Trophoblast cell (in vitro differentiated cells and primary cell): Measurements from ENCODE around the gene RMRP. TPM values are rescaled to one million over a fixed set of nuclear protein-coding genes. Genes with fewer than 3 reads are reported as not detected.

Source experiments
- DNase-seq, 2 donors: peaks; one replicate each; pipeline ENCODE4 v3.0.0-alpha.2; 2016
- H2AFZ ChIP-seq: 2 replicates; pipeline ENCODE4 v1.6.1; 2013; ENCODE audit warnings: low read length, moderate library complexity, mild to moderate bottlenecking; ENCODE audit not compliant: insufficient read depth, poor library complexity
- H2AK5ac ChIP-seq: 2 replicates; pipeline ENCODE4 v1.6.1; 2013; ENCODE audit warnings: mild to moderate bottlenecking, low read length
- H2BK120ac ChIP-seq: 2 replicates; pipeline ENCODE4 v1.6.1; 2013; ENCODE audit warnings: low read length, mild to moderate bottlenecking, moderate library complexity; ENCODE audit not compliant: insufficient read depth, poor library complexity
- H2BK12ac ChIP-seq: 2 replicates; pipeline ENCODE4 v1.6.1; 2013; ENCODE audit warnings: mild to moderate bottlenecking, low read length, moderate library complexity
- H2BK5ac ChIP-seq: 2 replicates; pipeline ENCODE4 v1.6.1; 2013; ENCODE audit warnings: low read length, low read depth, moderate library complexity, mild to moderate bottlenecking; ENCODE audit not compliant: poor library complexity
- H3K14ac ChIP-seq: 2 replicates; pipeline ENCODE4 v1.6.1; 2013; ENCODE audit warnings: mild to moderate bottlenecking, low read length
- H3K18ac ChIP-seq: 2 replicates; pipeline ENCODE4 v1.6.1; 2013; ENCODE audit warnings: mild to moderate bottlenecking, low read length
- H3K23ac ChIP-seq: 2 replicates; pipeline ENCODE4 v1.6.1; 2013; ENCODE audit warnings: low read length
- H3K27ac ChIP-seq: 2 replicates; pipeline ENCODE4 v1.5.1; 2013; ENCODE audit warnings: low read depth, mild to moderate bottlenecking, inconsistent platforms, low read length, moderate library complexity
- H3K27me3 ChIP-seq: 2 replicates; pipeline ENCODE4 v1.6.1; 2013; ENCODE audit warnings: inconsistent platforms, mild to moderate bottlenecking, low read length, moderate library complexity; ENCODE audit not compliant: insufficient read depth
- H3K36me3 ChIP-seq, 2 experiments: 1 replicate in 1 of 2; 2 replicates in 1 of 2; pipeline ENCODE4 v1.6.1; 2013; ENCODE audit warnings: low read length in 2 of 2, mild to moderate bottlenecking in 2 of 2, moderate library complexity in 1 of 2; ENCODE audit not compliant: insufficient read depth in 2 of 2, control insufficient read depth in 1 of 2
- H3K4ac ChIP-seq: 2 replicates; pipeline ENCODE4 v1.6.1; 2013; ENCODE audit warnings: low read depth, mild to moderate bottlenecking, low read length, moderate library complexity
- H3K4me1 ChIP-seq, 2 experiments: 1 replicate in 1 of 2; 2 replicates in 1 of 2; pipeline ENCODE4 v1.6.1; 2013; ENCODE audit warnings: low read length in 2 of 2, mild to moderate bottlenecking in 2 of 2, moderate library complexity in 1 of 2; ENCODE audit not compliant: insufficient read depth in 2 of 2, control insufficient read depth in 1 of 2
- H3K4me2 ChIP-seq: 2 replicates; pipeline ENCODE4 v1.6.1; 2013; ENCODE audit warnings: inconsistent platforms, mild to moderate bottlenecking, low read length, moderate library complexity
- H3K4me3 ChIP-seq: 2 replicates; pipeline ENCODE4 v1.5.1; 2013; ENCODE audit warnings: mild to moderate bottlenecking, low read depth, low read length, inconsistent platforms
- H3K79me1 ChIP-seq: one replicate; pipeline ENCODE4 v1.6.1; 2013; ENCODE audit warnings: low read length
- H3K79me2 ChIP-seq: 2 replicates; pipeline ENCODE4 v1.6.1; 2013; ENCODE audit warnings: low read length, mild to moderate bottlenecking; ENCODE audit not compliant: control insufficient read depth, insufficient read depth, poor library complexity
- H3K9ac ChIP-seq: 2 replicates; pipeline ENCODE4 v1.6.1; 2013; ENCODE audit warnings: mild to moderate bottlenecking, low read length
- H3K9me3 ChIP-seq: 2 replicates; pipeline ENCODE4 v1.6.1; 2013; ENCODE audit warnings: low read depth, mild to moderate bottlenecking, control low read depth, inconsistent platforms, low read length; ENCODE audit not compliant: insufficient read depth
- H4K12ac ChIP-seq: 2 replicates; pipeline ENCODE4 v1.6.1; 2013; ENCODE audit warnings: low read depth, mild to moderate bottlenecking, low read length, moderate library complexity
- H4K8ac ChIP-seq: 2 replicates; pipeline ENCODE4 v1.6.1; 2013; ENCODE audit warnings: low read depth, mild to moderate bottlenecking, low read length, moderate library complexity
- H4K91ac ChIP-seq: one replicate; pipeline ENCODE4 v1.6.1; 2013; ENCODE audit warnings: low read depth, mild to moderate bottlenecking, low read length, moderate library complexity
- WGBS: extraction: QIAGEN DNeasy Blood & Tissue Kit; methylation state at CpG from one replicate; pipeline ENCODE4 v1.1.7; 2013; ENCODE audit warnings: missing lambda C conversion rate; ENCODE audit not compliant: insufficient read length, insufficient coverage; ENCODE audit errors: extremely low coverage; 5-methylcytosine and 5-hydroxymethylcytosine counted together
- polyA plus RNA-seq: library from polyadenylated mRNA; stranded (reverse); fragments of 200-250 nt; gene quantifications from 2 replicates; pipeline ENCODE4 v1.2.3, GENCODE V29; 2013

RMRP gene
- polyA plus RNA-seq = 3.3 and 5.7 TPM in 2 replicates

GRCh38 chr9:35657546-35658136 lies at the start of gene RMRP:
RMRP (minus strand) TSS chr9:35658019.
- H3K14ac ChIP-seq = peak within 1 kb of the TSS; percentile 97
- peak within 1 kb of the TSS; percentile 85 for H3K4me3 ChIP-seq
- peak within 1 kb of the TSS; percentile 95 for H3K4me2 ChIP-seq
- peak within 1 kb of the TSS; percentile 83 for H3K9ac ChIP-seq
- H2BK5ac ChIP-seq = peak within 1 kb of the TSS; percentile 94
- peak within 1 kb of the TSS; percentile 98 for H4K8ac ChIP-seq
- H3K4ac ChIP-seq = peak within 1 kb of the TSS; percentile 85
- peak within 1 kb of the TSS; percentile 97 for H4K91ac ChIP-seq
- peak within 1 kb of the TSS; percentile 96 for H4K12ac ChIP-seq
- H3K9me3 ChIP-seq = no peaks in the 10 kb centered on the region
- peaks cover 10% of the 10 kb centered on the region for H3K79me1 ChIP-seq
- WGBS = no CpG with 5 or more reads among the region's 42 CpGs
- peak within 1 kb of the TSS; percentile 91 for H3K18ac ChIP-seq
- H2AK5ac ChIP-seq = peak within 1 kb of the TSS; percentile 67
- DNase-seq = peak; percentile 99 to 100
- no peaks in the 10 kb centered on the region for H3K27me3 ChIP-seq
- peak within 1 kb of the TSS; percentile 86 for H3K27ac ChIP-seq
- peak within 1 kb of the TSS; percentile 92 for H2AFZ ChIP-seq
- H2BK120ac ChIP-seq = peak within 1 kb of the TSS; percentile 89
- no peak within 1 kb of the TSS for H2BK12ac ChIP-seq
- peaks cover 13 to 16% of the 10 kb centered on the region in 2 experiments for H3K36me3 ChIP-seq
- peaks cover 4% of the 10 kb centered on the region for H3K79me2 ChIP-seq
- peaks cover 2 to 11% of the 10 kb centered on the region in 2 experiments for H3K4me1 ChIP-seq
- no peak within 1 kb of the TSS for H3K23ac ChIP-seq

DNA sequence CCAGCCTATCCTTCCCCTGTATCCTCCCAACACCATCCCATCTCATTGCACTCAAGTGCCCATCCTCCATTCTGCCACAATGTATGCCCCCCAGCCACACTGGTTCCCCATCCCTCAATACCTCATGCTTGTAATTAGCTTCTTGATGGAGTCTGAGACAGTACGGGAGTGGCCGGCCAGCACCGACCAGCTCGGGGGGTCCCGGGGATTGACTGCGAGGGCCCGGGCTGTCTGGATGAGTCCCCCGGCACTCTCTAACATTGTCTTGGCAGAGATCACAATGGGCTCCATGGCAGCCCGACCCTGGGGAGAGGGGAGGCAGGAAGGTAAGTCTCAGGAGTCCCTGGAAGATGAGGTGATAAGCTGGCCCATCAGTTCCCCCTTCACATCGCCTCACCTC lies 49.1 kb upstream of the RMRP start:
- H2AK5ac ChIP-seq = no peak overlapping the region
- H3K79me1 ChIP-seq = no peaks in the 10 kb centered on the region
- no CpG with 5 or more reads among the region's 10 CpGs for WGBS
- no peak overlapping the region for H3K4ac ChIP-seq
- H3K4me1 ChIP-seq = no peaks in the 10 kb centered on the region
- no peaks in the 10 kb centered on the region for H3K27me3 ChIP-seq
- no peak overlapping the region for H3K4me3 ChIP-seq
- peaks cover 77 to 82% of the 10 kb centered on the region in 2 experiments for H3K36me3 ChIP-seq
- H2AFZ ChIP-seq = no peak overlapping the region
- no peak overlapping the region for H3K27ac ChIP-seq
- DNase-seq = no peak
- no peak overlapping the region for H2BK120ac ChIP-seq
- H2BK12ac ChIP-seq = no peak overlapping the region
- H2BK5ac ChIP-seq = no peak overlapping the region
- H3K18ac ChIP-seq = no peak overlapping the region
- H3K14ac ChIP-seq = no peak overlapping the region
- no peak overlapping the region for H4K8ac ChIP-seq
- H3K4me2 ChIP-seq = no peak overlapping the region
- no peak overlapping the region for H4K91ac ChIP-seq
- H3K23ac ChIP-seq = no peak overlapping the region
- H3K9ac ChIP-seq = no peak overlapping the region
- H3K79me2 ChIP-seq = no peaks in the 10 kb centered on the region
- no peak overlapping the region for H4K12ac ChIP-seq
- H3K9me3 ChIP-seq = peaks cover 1% of the 10 kb centered on the region

- H4K8ac ChIP-seq = no peak overlapping the region
- no peak overlapping the region for H4K91ac ChIP-seq
- no peak overlapping the region for H2BK5ac ChIP-seq
- H2BK120ac ChIP-seq = no peak overlapping the region
- no peaks in the 10 kb centered on the region for H3K79me2 ChIP-seq
- peaks cover 1% of the 10 kb centered on the region for H3K9me3 ChIP-seq
- peaks cover 72 to 82% of the 10 kb centered on the region in 2 experiments for H3K36me3 ChIP-seq
- H3K4me2 ChIP-seq = no peak overlapping the region
- H3K18ac ChIP-seq = no peak overlapping the region
- no peak overlapping the region for H3K27ac ChIP-seq
- no peak overlapping the region for H3K23ac ChIP-seq
- no peaks in the 10 kb centered on the region for H3K79me1 ChIP-seq
- no peak overlapping the region for H3K4me3 ChIP-seq
- no peak overlapping the region for H2AK5ac ChIP-seq
- WGBS = no CpG with 5 or more reads among the region's 7 CpGs
- H3K14ac ChIP-seq = no peak overlapping the region
- no peak overlapping the region for H2AFZ ChIP-seq
- no peaks in the 10 kb centered on the region for H3K4me1 ChIP-seq
- H3K4ac ChIP-seq = no peak overlapping the region
- H4K12ac ChIP-seq = no peak overlapping the region
- H3K27me3 ChIP-seq = no peaks in the 10 kb centered on the region
- H2BK12ac ChIP-seq = no peak overlapping the region
- no peak for DNase-seq
- no peak overlapping the region for H3K9ac ChIP-seq
Observed at GRCh38 chr9:35705836-35706430, 48.1 kb upstream of the RMRP start.

DNA sequence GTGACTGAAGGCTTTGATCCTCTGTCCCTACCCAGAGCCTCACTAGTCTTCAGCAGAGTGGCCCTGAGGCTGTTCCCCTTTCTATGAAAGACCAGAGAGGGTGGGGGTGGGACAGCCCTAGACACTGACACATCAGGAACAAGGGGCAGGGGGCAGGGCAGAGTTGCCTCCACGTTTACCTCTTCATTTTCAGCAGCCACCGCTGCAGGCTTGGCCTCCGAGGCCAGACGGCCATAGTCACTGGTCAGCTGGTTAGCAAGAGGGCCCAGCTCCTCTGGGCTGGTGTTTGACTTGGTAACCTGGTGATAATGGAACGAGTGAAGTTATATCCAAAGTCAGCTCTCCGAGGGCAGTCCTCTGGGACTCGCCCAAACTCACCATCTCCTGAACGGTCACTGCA lies 47.6 kb upstream of the RMRP start:
- no peak overlapping the region for H3K18ac ChIP-seq
- no peak overlapping the region for H3K27ac ChIP-seq
- no CpG with 5 or more reads among the region's 8 CpGs for WGBS
- no peaks in the 10 kb centered on the region for H3K79me1 ChIP-seq
- no peak overlapping the region for H2BK5ac ChIP-seq
- H2BK120ac ChIP-seq = no peak overlapping the region
- H3K14ac ChIP-seq = no peak overlapping the region
- no peak overlapping the region for H2AFZ ChIP-seq
- peaks cover 68 to 80% of the 10 kb centered on the region in 2 experiments for H3K36me3 ChIP-seq
- H3K9ac ChIP-seq = no peak overlapping the region
- H4K8ac ChIP-seq = no peak overlapping the region
- no peaks in the 10 kb centered on the region for H3K79me2 ChIP-seq
- H2BK12ac ChIP-seq = no peak overlapping the region
- no peak overlapping the region for H3K4ac ChIP-seq
- H3K9me3 ChIP-seq = peaks cover 1% of the 10 kb centered on the region
- no peak overlapping the region for H3K23ac ChIP-seq
- H3K27me3 ChIP-seq = no peaks in the 10 kb centered on the region
- H3K4me1 ChIP-seq = no peaks in the 10 kb centered on the region
- H4K91ac ChIP-seq = no peak overlapping the region
- H2AK5ac ChIP-seq = no peak overlapping the region
- H3K4me3 ChIP-seq = no peak overlapping the region
- no peak overlapping the region for H3K4me2 ChIP-seq
- no peak overlapping the region for H4K12ac ChIP-seq
- no peak for DNase-seq
